Left lung (tissue), 10 donors: ENCODE results near the gene TANC1. TPM values are rescaled to one million over a fixed set of nuclear protein-coding genes. Genes with fewer than 3 reads are reported as not detected.

Experiments
- ATAC-seq: fragments of 200-7000 bp; cut with Tn5 transposase; one replicate; pipeline ENCODE4 v1.9.1; 2020; ENCODE audit warnings: moderate library complexity
- DNase-seq, 4 donors: peaks; one replicate each; pipeline ENCODE4 v3.0.0-alpha.2; 2013 to 2020
- H3K27ac ChIP-seq, 2 donors: fragments of 200-600 bp; sonication (generic) in 1 of 2; one replicate each; pipeline versions ENCODE4 v1.5.0 to v1.8.0; 2020 to 2021
- H3K27me3 ChIP-seq, 2 donors: fragments of 200-600 bp; sonication (generic) in 1 of 2; one replicate each; pipeline versions ENCODE4 v1.5.0 to v1.8.0; 2020 to 2021
- H3K36me3 ChIP-seq, 2 donors: fragments of 200-600 bp; sonication (generic) in 1 of 2; one replicate each; pipeline versions ENCODE4 v1.5.0 to v1.8.0; 2020 to 2021
- H3K4me1 ChIP-seq, 2 donors: fragments of 200-600 bp; one replicate each; pipeline ENCODE4 v1.8.0; 2021
- H3K4me3 ChIP-seq, 2 donors: fragments of 200-600 bp; sonication (generic) in 1 of 2; one replicate each; pipeline versions ENCODE4 v1.5.0 to v1.8.0; 2020 to 2021; ENCODE audit warnings: mild to moderate bottlenecking in 1 of 2
- H3K9me3 ChIP-seq, 2 donors: fragments of 200-600 bp; sonication (generic) in 1 of 2; one replicate each; pipeline versions ENCODE4 v1.5.0 to v1.8.0; 2020 to 2021
- intact Hi-C, 2 donors: fragments of 100-400 bp; cut with DNase I; formaldehyde crosslinking; loops; one replicate each; pipeline versions ENCODE4 v1.11.2 to v1.14.2; 2022
- polyA plus RNA-seq, 6 donors: library from polyadenylated mRNA; unstranded; fragments of 120-200 nt; gene quantifications; one replicate each; pipeline ENCODE4 v1.2.1, GENCODE V29; 2013; ENCODE audit not compliant: insufficient read length in 6 of 6
- total RNA-seq, 2 donors: library from RNA; stranded (reverse); fragmentation: NEBNext Ultra II Directional; extraction: Animal tissue kit (Norgen Biotek cat#: 25700); gene quantifications; one replicate each; pipeline ENCODE4 v1.2.1, GENCODE V29; 2021
- TF ChIP-seq, protein P1 (sequence below), 2 donors: fragments of 200-600 bp; sonication (generic) in 1 of 2; IDR thresholded peaks; one replicate each; pipeline versions ENCODE4 v1.5.0 to v1.8.0; 2021; ENCODE audit warnings: antibody characterized with exemption in 2 of 2
- donor health status: DM: no; HTN: yes; CAD: no.
- donor health status: DM: no; HTN: no; CAD: no.

TANC1 gene
- total and polyA plus RNA-seq, 8 donors: 40.1 to 76.6 (median 53.3) TPM

- H3K27me3 ChIP-seq: no peaks in the 10 kb centered on the region
- H3K36me3 ChIP-seq: peaks cover 0 to 54% of the 10 kb centered on the region in 2 donors
- no peak overlapping the region for H3K4me3 ChIP-seq
- ATAC-seq (no peak), DNase-seq (no peak)
- H3K27ac ChIP-seq: no peak overlapping the region
- no peaks in the 10 kb centered on the region for H3K4me1 ChIP-seq
- TF ChIP-seq, protein P1, sequence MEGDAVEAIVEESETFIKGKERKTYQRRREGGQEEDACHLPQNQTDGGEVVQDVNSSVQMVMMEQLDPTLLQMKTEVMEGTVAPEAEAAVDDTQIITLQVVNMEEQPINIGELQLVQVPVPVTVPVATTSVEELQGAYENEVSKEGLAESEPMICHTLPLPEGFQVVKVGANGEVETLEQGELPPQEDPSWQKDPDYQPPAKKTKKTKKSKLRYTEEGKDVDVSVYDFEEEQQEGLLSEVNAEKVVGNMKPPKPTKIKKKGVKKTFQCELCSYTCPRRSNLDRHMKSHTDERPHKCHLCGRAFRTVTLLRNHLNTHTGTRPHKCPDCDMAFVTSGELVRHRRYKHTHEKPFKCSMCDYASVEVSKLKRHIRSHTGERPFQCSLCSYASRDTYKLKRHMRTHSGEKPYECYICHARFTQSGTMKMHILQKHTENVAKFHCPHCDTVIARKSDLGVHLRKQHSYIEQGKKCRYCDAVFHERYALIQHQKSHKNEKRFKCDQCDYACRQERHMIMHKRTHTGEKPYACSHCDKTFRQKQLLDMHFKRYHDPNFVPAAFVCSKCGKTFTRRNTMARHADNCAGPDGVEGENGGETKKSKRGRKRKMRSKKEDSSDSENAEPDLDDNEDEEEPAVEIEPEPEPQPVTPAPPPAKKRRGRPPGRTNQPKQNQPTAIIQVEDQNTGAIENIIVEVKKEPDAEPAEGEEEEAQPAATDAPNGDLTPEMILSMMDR (IDR thresholded peaks at IDR 0.05): no peak
- H3K9me3 ChIP-seq: no peaks in the 10 kb centered on the region
- intact Hi-C loops: no loop called here
Measured at GRCh38 chr2:159179096-159179495, 210.7 kb downstream of the TANC1 start.

GRCh38 chr2:159179696-159180095 lies 211.3 kb downstream of the TANC1 start:
- Histone ChIP-seq H3K4me1 (no peaks in the 10 kb centered on the region), H3K27ac (no peak overlapping the region), H3K9me3 (no peaks in the 10 kb centered on the region), H3K36me3 (peaks cover 0 to 48% of the 10 kb centered on the region in 2 donors), H3K4me3 (no peak overlapping the region), H3K27me3 (no peaks in the 10 kb centered on the region)
- no peak for DNase-seq
- ATAC-seq: peak; percentile 9
- TF ChIP-seq, protein P1 (IDR thresholded peaks at IDR 0.05): no peak
- intact Hi-C loops: no loop called here

- no peaks in the 10 kb centered on the region for H3K9me3 ChIP-seq
- H3K27me3 ChIP-seq: no peaks in the 10 kb centered on the region
- no peaks in the 10 kb centered on the region for H3K4me1 ChIP-seq
- intact Hi-C loops: no loop called here
- DNase-seq: no peak
- peaks cover 0 to 60% of the 10 kb centered on the region in 2 donors for H3K36me3 ChIP-seq
- H3K27ac ChIP-seq: no peak overlapping the region
- TF ChIP-seq, protein P1 (IDR thresholded peaks at IDR 0.05): no peak
- ATAC-seq: no peak
- H3K4me3 ChIP-seq: no peak overlapping the region
Measured at GRCh38 chr2:159183346-159183745, 214.9 kb downstream of the TANC1 start.

DNA sequence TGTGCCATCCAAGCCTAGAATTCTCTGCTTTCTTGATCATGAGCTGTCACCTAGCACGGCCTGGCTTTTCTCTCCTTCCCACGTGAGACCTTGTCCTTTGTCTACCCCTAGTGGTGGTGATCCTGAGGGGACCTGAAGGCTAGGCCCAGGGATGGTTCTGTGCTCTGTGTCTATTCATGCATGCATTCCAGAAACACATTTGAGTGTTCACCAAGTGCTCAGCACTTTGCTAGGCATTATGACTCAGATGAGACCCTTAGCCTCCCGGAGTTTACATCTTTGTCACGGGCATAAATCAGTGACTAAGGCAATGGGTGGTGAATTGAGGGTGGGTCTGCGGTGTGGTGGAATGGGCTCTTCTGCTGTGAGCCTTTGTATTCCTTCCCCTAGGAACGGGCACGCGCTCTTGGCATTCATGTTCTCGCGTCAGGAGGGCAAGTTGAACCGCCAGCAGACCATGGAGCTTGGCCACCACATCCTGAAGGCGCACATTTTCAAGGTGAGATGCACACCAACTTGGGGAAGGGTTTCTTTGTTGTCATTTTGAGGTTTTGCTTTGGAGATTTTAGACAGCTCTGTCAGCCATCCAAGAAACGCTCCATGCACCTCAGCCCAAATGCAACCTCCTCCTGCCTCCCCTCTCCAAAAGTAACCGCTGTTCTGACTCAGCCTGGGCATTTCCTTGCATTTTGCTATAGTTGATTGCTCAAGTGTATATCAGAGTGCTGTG lies 217.1 kb downstream of the TANC1 start:
- H3K36me3 ChIP-seq: peaks cover 0 to 51% of the 10 kb centered on the region in 2 donors
- H3K9me3 ChIP-seq: no peaks in the 10 kb centered on the region
- intact Hi-C loops: no loop called here
- no peak overlapping the region for H3K27ac ChIP-seq
- peak in 1 of 4 donors; percentile 23 for DNase-seq
- no peaks in the 10 kb centered on the region for H3K4me1 ChIP-seq
- no peak overlapping the region for H3K4me3 ChIP-seq
- peak; percentile 47 for ATAC-seq
- TF ChIP-seq, protein P1 (IDR thresholded peaks at IDR 0.05): peak in 1 of 2 donors; percentile 27
- no peaks in the 10 kb centered on the region for H3K27me3 ChIP-seq

DNA sequence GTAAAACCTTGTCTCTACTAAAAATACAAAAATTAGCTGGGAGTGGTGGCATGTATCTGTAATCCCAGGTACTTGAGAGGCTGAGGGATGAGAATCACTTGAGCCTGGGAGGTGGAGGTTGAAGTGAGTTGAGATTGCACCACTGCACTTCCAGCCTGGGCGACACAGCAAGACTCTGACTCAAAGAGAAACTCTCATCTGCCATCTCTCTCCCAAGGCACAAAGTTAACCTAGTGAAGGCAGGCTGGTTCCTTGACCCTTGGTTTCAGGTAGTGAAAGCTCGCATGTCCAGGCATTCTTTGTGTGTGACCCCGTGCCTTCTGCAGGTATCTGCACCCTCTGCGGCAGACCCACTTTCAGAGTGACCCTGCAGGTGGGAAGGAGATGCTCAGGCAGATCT lies 218.0 kb downstream of the TANC1 start:
- ATAC-seq (no peak), DNase-seq (no peak)
- H3K4me3 ChIP-seq: no peak overlapping the region
- intact Hi-C loops: no loop called here
- H3K4me1 ChIP-seq: no peaks in the 10 kb centered on the region
- H3K9me3 ChIP-seq: no peaks in the 10 kb centered on the region
- H3K36me3 ChIP-seq: peaks cover 0 to 42% of the 10 kb centered on the region in 2 donors
- no peak overlapping the region for H3K27ac ChIP-seq
- TF ChIP-seq, protein P1 (IDR thresholded peaks at IDR 0.05): no peak
- no peaks in the 10 kb centered on the region for H3K27me3 ChIP-seq
